Thymus (tissue), 11 donors: ENCODE data around the gene REPIN1. TPM values are rescaled to one million over a fixed set of nuclear protein-coding genes. Genes with fewer than 3 reads are reported as not detected.
A peak's percentile ranks its signal among the peaks of the same experiment; 100 is the strongest.

Source experiments
- DNase-seq, 9 donors: peaks; one replicate each; pipeline ENCODE4 v3.0.0-alpha.2; 2013; ENCODE audit warnings: low spot score in 9 of 9, low read depth in 6 of 9, missing footprints in 1 of 9
- H3K27ac ChIP-seq, 2 donors: one replicate each; pipeline ENCODE4 v1.5.1; 2013; ENCODE audit warnings: control low read depth in 1 of 2, low read depth in 1 of 2, low read length in 1 of 2, mild to moderate bottlenecking in 1 of 2, moderate library complexity in 1 of 2
- H3K27me3 ChIP-seq, 2 donors: one replicate each; pipeline ENCODE4 v1.5.1; 2013; ENCODE audit warnings: low read length in 1 of 2; ENCODE audit not compliant: control insufficient read depth in 2 of 2, insufficient read depth in 1 of 2
- H3K36me3 ChIP-seq, 2 donors: one replicate each; pipeline ENCODE4 v1.5.1; 2013; ENCODE audit warnings: low read length in 1 of 2, mild to moderate bottlenecking in 1 of 2, moderate library complexity in 1 of 2; ENCODE audit not compliant: control insufficient read depth in 2 of 2, insufficient read depth in 2 of 2
- H3K4me1 ChIP-seq, 2 donors: one replicate each; pipeline ENCODE4 v1.5.1; 2013; ENCODE audit warnings: low read length in 2 of 2; ENCODE audit not compliant: control insufficient read depth in 2 of 2, insufficient read depth in 2 of 2
- H3K4me3 ChIP-seq, 2 donors: one replicate each; pipeline ENCODE4 v1.5.1; 2013; ENCODE audit warnings: low read length in 2 of 2, control low read depth in 1 of 2, mild to moderate bottlenecking in 1 of 2
- H3K9me3 ChIP-seq, 2 donors: one replicate each; pipeline ENCODE4 v1.5.1; 2013; ENCODE audit warnings: low read length in 1 of 2, mild to moderate bottlenecking in 1 of 2; ENCODE audit not compliant: control insufficient read depth in 2 of 2, insufficient read depth in 1 of 2
- WGBS: extraction: QIAGEN DNeasy Blood & Tissue Kit; methylation state at CpG from one replicate; pipeline ENCODE4 v1.1.7; 2013; 5-methylcytosine and 5-hydroxymethylcytosine counted together
- polyA plus RNA-seq: library from polyadenylated mRNA; stranded (reverse); fragments of 200-250 nt; gene quantifications from one replicate; pipeline ENCODE4 v1.2.3, GENCODE V29; 2013
- total RNA-seq: library from RNA; stranded (reverse); fragments of 120-200 nt; gene quantifications from one replicate; pipeline ENCODE4 v1.2.4, GENCODE V29; 2013
- donor health status: healthy.

Gene REPIN1
- total and polyA plus RNA-seq, 2 donors = 58.9 to 97.0 TPM

GRCh38 chr7:150398965-150399320 is 30.3 kb downstream of the REPIN1 start:
- no peaks in the 10 kb centered on the region for H3K27me3 ChIP-seq
- 96% methylated on average over 2 of the region's 2 CpGs for WGBS
- H3K36me3 ChIP-seq = peaks cover 26 to 36% of the 10 kb centered on the region in 2 donors
- DNase-seq = no peak
- H3K4me1 ChIP-seq = peaks cover 2 to 14% of the 10 kb centered on the region in 2 donors
- H3K27ac ChIP-seq = no peak overlapping the region
- peaks cover 0 to 3% of the 10 kb centered on the region in 2 donors for H3K9me3 ChIP-seq
- H3K4me3 ChIP-seq = no peak overlapping the region

- no peak overlapping the region for H3K4me3 ChIP-seq
- 91% methylated on average over 15 of the region's 15 CpGs for WGBS
- DNase-seq = no peak
- peaks cover 0 to 3% of the 10 kb centered on the region in 2 donors for H3K9me3 ChIP-seq
- no peaks in the 10 kb centered on the region for H3K27me3 ChIP-seq
- no peak overlapping the region for H3K27ac ChIP-seq
- peaks cover 26 to 36% of the 10 kb centered on the region in 2 donors for H3K36me3 ChIP-seq
- peaks cover 7 to 20% of the 10 kb centered on the region in 2 donors for H3K4me1 ChIP-seq
These were observed 30.9 kb downstream of the REPIN1 start for GRCh38 chr7:150399421-150400007.

- no peak overlapping the region for H3K27ac ChIP-seq
- DNase-seq = no peak
- H3K4me1 ChIP-seq = peaks cover 7 to 23% of the 10 kb centered on the region in 2 donors
- H3K36me3 ChIP-seq = peaks cover 26 to 36% of the 10 kb centered on the region in 2 donors
- H3K4me3 ChIP-seq = no peak overlapping the region
- WGBS = 78% methylated on average over 11 of the region's 11 CpGs
- no peaks in the 10 kb centered on the region for H3K27me3 ChIP-seq
- H3K9me3 ChIP-seq = peaks cover 0 to 3% of the 10 kb centered on the region in 2 donors
These were observed 31.6 kb downstream of the REPIN1 start for GRCh38 chr7:150400008-150400787.

GRCh38 chr7:150400788-150401423 is 32.3 kb downstream of the REPIN1 start:
- Histone ChIP-seq H3K36me3 (peaks cover 21 to 36% of the 10 kb centered on the region in 2 donors), H3K4me3 (no peak overlapping the region), H3K27ac (no peak overlapping the region), H3K27me3 (no peaks in the 10 kb centered on the region), H3K4me1 (peaks cover 5 to 21% of the 10 kb centered on the region in 2 donors), H3K9me3 (peaks cover 0 to 3% of the 10 kb centered on the region in 2 donors)
- WGBS = 95% methylated on average over 15 of the region's 15 CpGs
- no peak for DNase-seq

- Histone ChIP-seq H3K27me3 (no peaks in the 10 kb centered on the region), H3K4me3 (no peak overlapping the region), H3K9me3 (peaks cover 0 to 3% of the 10 kb centered on the region in 2 donors), H3K36me3 (peaks cover 17 to 34% of the 10 kb centered on the region in 2 donors), H3K4me1 (peaks cover 10 to 26% of the 10 kb centered on the region in 2 donors), H3K27ac (no peak overlapping the region)
- DNase-seq = no peak
- 94% methylated on average over 1 of the region's 1 CpG for WGBS
These were observed 32.8 kb downstream of the REPIN1 start for GRCh38 chr7:150401424-150401790.

GRCh38 chr7:150401861-150402631 is 33.4 kb downstream of the REPIN1 start:
- DNase-seq = no peak
- Histone ChIP-seq H3K4me3 (no peak overlapping the region), H3K27me3 (no peaks in the 10 kb centered on the region), H3K9me3 (peaks cover 0 to 3% of the 10 kb centered on the region in 2 donors), H3K27ac (no peak overlapping the region), H3K4me1 (peaks cover 13 to 32% of the 10 kb centered on the region in 2 donors), H3K36me3 (peaks cover 14 to 28% of the 10 kb centered on the region in 2 donors)
- WGBS = 97% methylated on average over 7 of the region's 7 CpGs

- no peaks in the 10 kb centered on the region for H3K27me3 ChIP-seq
- H3K4me3 ChIP-seq = no peak overlapping the region
- 96% methylated on average over 13 of the region's 13 CpGs for WGBS
- no peak overlapping the region for H3K27ac ChIP-seq
- H3K9me3 ChIP-seq = peaks cover 0 to 3% of the 10 kb centered on the region in 2 donors
- H3K36me3 ChIP-seq = peaks cover 14 to 23% of the 10 kb centered on the region in 2 donors
- no peak for DNase-seq
- H3K4me1 ChIP-seq = peaks cover 15 to 39% of the 10 kb centered on the region in 2 donors
These were observed 34.2 kb downstream of the REPIN1 start for GRCh38 chr7:150402671-150403321.

GRCh38 chr7:150403376-150404171 is 35.0 kb downstream of the REPIN1 start:
- H3K27ac ChIP-seq = peak overlapping the region in 1 of 2 donors; percentile 93
- peaks cover 0 to 3% of the 10 kb centered on the region in 2 donors for H3K9me3 ChIP-seq
- DNase-seq = no peak
- peaks cover 12 to 23% of the 10 kb centered on the region in 2 donors for H3K36me3 ChIP-seq
- H3K4me1 ChIP-seq = peaks cover 15 to 45% of the 10 kb centered on the region in 2 donors
- 87% methylated on average over 13 of the region's 13 CpGs for WGBS
- no peaks in the 10 kb centered on the region for H3K27me3 ChIP-seq
- no peak overlapping the region for H3K4me3 ChIP-seq
